Stomach (tissue), 9 donors: ENCODE measurements around the gene COQ3. TPM values are rescaled to one million over a fixed set of nuclear protein-coding genes. Genes with fewer than 3 reads are reported as not detected.

Experiments used
- DNase-seq, 2 donors: peaks; one replicate each; pipeline versions ENCODE4 v3.0.0 to v3.0.0-alpha.2; 2013 to 2019
- H3K27ac ChIP-seq, 5 donors: fragments of 200-600 bp in 4 of 5; sonication (generic) in 4 of 5; one replicate each; pipeline ENCODE4 v1.5.1; 2013 to 2019; ENCODE audit warnings: mild to moderate bottlenecking in 1 of 5, moderate library complexity in 1 of 5
- H3K27me3 ChIP-seq, 3 donors: fragments of 200-600 bp; sonication (generic); one replicate each; pipeline ENCODE4 v1.5.1; 2017 to 2019; ENCODE audit warnings: mixed run types in 1 of 3
- H3K36me3 ChIP-seq, 4 donors: fragments of 200-600 bp; sonication (generic); 1 replicate in 3 of 4; 2 replicates in 1 of 4; pipeline ENCODE4 v1.5.1; 2016 to 2019
- H3K4me1 ChIP-seq, 4 donors: fragments of 200-600 bp; sonication (generic); one replicate each; pipeline ENCODE4 v1.5.1; 2016 to 2019
- H3K4me3 ChIP-seq, 4 donors: fragments of 200-600 bp; sonication (generic) in 3 of 4; one replicate each; pipeline ENCODE4 v1.5.1; 2016 to 2019; ENCODE audit warnings: mild to moderate bottlenecking in 1 of 4
- H3K9me3 ChIP-seq, 4 donors: fragments of 200-600 bp; sonication (generic); one replicate each; pipeline ENCODE4 v1.5.1; 2016 to 2019
- EP300 ChIP-seq: sonication (generic); formaldehyde crosslinking; IDR thresholded peaks from one replicate; pipeline ENCODE4 v1.6.1; 2017; ENCODE audit warnings: antibody characterized with exemption
- POLR2A ChIP-seq, 4 donors: fragments of 450-650 bp; IDR thresholded peaks; one replicate each; pipeline ENCODE4 v1.6.1; 2016; ENCODE audit warnings: antibody characterized with exemption in 4 of 4, control low read depth in 2 of 4, mild to moderate bottlenecking in 1 of 4, moderate library complexity in 1 of 4
- POLR2AphosphoS5 ChIP-seq, 3 donors: sonication (generic); formaldehyde crosslinking; IDR thresholded peaks; one replicate each; pipeline ENCODE4 v1.6.1; 2016; ENCODE audit warnings: antibody characterized with exemption in 3 of 3
- WGBS, 5 donors: extraction: QIAGEN DNeasy Blood & Tissue Kit in 3 of 5; methylation state at CpG; one replicate each; pipeline versions ENCODE4 v1.1.5 to v1.1.7; 2013 to 2018; 5-methylcytosine and 5-hydroxymethylcytosine counted together
- intact Hi-C: fragments of 100-400 bp; cut with DNase I; formaldehyde crosslinking; loops from one replicate; pipeline ENCODE4 v1.15.1; 2023; ENCODE audit warnings: low total_unique reads
- polyA plus RNA-seq, 3 donors: library from polyadenylated mRNA; stranded (reverse); fragments of 200-250 nt; gene quantifications; one replicate each; pipeline ENCODE4 v1.2.3, GENCODE V29; 2013
- total RNA-seq, 5 donors: library from RNA; depleted of rRNA; stranded (reverse); fragments of >200 nt; gene quantifications; one replicate each; pipeline versions ENCODE4 v1.1.0 to v1.2.3, GENCODE V29; 2014 to 2016
- TF ChIP-seq, protein P1 (sequence below), 7 experiments: fragments of 450-650 bp in 4 of 7; fragments of 200-600 bp in 3 of 7; sonication (generic) in 3 of 7; IDR thresholded peaks; one replicate each; pipeline ENCODE4 v1.5.1; 2016 to 2019; ENCODE audit warnings: antibody characterized with exemption in 7 of 7, control low read depth in 2 of 7, mild to moderate bottlenecking in 1 of 7
- donor health status: healthy with polysubstance abuse.
- donor health status: Bipolar disorder and iron deficiency.
- donor health status: healthy.

Gene COQ3
- total and polyA plus RNA-seq, 8 donors: 0.58 to 11.4 (median 6.5) TPM; not detected in 2

DNA sequence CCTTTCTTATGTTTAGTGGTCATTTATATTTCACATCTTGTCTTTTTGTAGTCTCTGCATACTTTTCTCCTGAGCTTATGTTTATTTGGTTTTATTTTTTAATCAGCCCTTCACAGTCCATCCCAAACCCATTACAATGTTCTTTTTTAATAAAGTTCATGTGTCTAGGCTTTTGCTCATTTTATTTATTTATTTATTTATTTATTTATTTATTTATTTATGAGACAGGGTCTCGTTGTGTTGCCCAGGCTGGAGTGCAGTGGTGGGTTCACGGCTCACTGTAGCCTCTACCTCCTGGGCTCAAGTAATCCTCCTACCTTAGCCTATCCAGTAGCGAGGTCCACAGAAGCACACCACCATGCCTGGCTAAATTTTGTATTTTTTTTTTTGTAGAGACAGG, 3.1 kb downstream of the COQ3 start:
- intact Hi-C loops: no loop called here
- H3K27me3 ChIP-seq: no peaks in the 10 kb centered on the region
- H3K27ac ChIP-seq: no peak overlapping the region
- H3K36me3 ChIP-seq: no peaks in the 10 kb centered on the region
- DNase-seq: no peak
- peaks cover 4 to 12% (median 5%) of the 10 kb centered on the region in 4 donors for H3K4me1 ChIP-seq
- WGBS, 5 donors: 90 to 96% (median 96%) methylated on average over 3 of the region's 3 CpGs
- H3K4me3 ChIP-seq: no peak overlapping the region
- H3K9me3 ChIP-seq: no peaks in the 10 kb centered on the region
- TF ChIP-seq, protein P1, sequence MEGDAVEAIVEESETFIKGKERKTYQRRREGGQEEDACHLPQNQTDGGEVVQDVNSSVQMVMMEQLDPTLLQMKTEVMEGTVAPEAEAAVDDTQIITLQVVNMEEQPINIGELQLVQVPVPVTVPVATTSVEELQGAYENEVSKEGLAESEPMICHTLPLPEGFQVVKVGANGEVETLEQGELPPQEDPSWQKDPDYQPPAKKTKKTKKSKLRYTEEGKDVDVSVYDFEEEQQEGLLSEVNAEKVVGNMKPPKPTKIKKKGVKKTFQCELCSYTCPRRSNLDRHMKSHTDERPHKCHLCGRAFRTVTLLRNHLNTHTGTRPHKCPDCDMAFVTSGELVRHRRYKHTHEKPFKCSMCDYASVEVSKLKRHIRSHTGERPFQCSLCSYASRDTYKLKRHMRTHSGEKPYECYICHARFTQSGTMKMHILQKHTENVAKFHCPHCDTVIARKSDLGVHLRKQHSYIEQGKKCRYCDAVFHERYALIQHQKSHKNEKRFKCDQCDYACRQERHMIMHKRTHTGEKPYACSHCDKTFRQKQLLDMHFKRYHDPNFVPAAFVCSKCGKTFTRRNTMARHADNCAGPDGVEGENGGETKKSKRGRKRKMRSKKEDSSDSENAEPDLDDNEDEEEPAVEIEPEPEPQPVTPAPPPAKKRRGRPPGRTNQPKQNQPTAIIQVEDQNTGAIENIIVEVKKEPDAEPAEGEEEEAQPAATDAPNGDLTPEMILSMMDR (IDR thresholded peaks at IDR 0.05): no peak
- TF ChIP-seq POLR2AphosphoS5 (IDR thresholded peaks at IDR 0.05) (no peak), POLR2A (IDR thresholded peaks at IDR 0.05) (no peak), EP300 (no peak)

DNA sequence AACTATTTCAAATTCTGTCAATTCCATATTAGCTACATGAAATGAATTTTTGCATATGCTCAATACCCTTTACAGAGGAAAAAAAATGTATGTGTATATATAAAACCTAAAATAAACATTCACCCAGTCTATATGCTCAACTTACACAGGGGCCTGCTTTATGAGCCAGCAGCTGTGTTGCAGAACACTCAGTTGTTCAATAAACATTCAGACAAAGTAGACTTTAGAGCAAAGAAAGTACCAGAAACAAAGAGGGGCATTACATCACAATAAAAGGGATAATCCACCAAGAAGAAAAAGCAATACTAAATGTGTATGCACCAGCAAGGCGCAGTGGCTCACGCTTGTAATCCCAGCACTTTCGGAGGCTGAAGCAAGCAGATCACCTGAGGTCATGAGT, 9.5 kb downstream of the COQ3 start:
- no peaks in the 10 kb centered on the region for H3K27me3 ChIP-seq
- WGBS, 5 donors: 88 to 96% (median 92%) methylated on average over 3 of the region's 3 CpGs
- H3K4me3 ChIP-seq: no peak overlapping the region
- intact Hi-C loops: no loop called here
- TF ChIP-seq, protein P1 (IDR thresholded peaks at IDR 0.05): no peak
- no peak for TF ChIP-seq POLR2AphosphoS5 (IDR thresholded peaks at IDR 0.05)
- no peak for TF ChIP-seq POLR2A (IDR thresholded peaks at IDR 0.05)
- no peak for TF ChIP-seq EP300
- no peak overlapping the region for H3K27ac ChIP-seq
- no peak for DNase-seq
- H3K36me3 ChIP-seq: peaks cover 0 to 8% (median 5%) of the 10 kb centered on the region in 4 donors
- no peaks in the 10 kb centered on the region for H3K4me1 ChIP-seq
- H3K9me3 ChIP-seq: no peaks in the 10 kb centered on the region

DNA sequence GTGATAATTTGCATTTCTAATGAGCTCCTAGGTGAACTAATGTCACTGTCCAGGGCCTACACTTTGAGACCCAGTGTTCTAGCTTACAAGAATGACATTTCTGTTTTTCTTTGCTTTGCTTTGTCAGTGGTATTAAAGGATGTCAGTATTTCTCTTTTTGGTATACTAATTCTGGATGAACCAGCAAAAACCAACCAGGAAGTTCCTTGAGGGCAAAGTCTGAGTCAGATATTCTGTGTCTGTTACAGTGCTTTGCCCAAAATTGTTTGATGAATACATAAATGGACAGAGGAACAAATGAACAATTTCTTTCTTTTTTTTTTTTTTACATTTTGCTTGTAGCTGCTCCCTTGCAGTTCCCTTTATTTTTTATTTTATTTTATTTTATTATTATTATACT, 15.4 kb downstream of the COQ3 start:
- H3K4me1 ChIP-seq: no peaks in the 10 kb centered on the region
- no peaks in the 10 kb centered on the region for H3K9me3 ChIP-seq
- H3K27ac ChIP-seq: no peak overlapping the region
- intact Hi-C loops: no loop called here
- H3K27me3 ChIP-seq: no peaks in the 10 kb centered on the region
- H3K36me3 ChIP-seq: peaks cover 3 to 16% (median 13%) of the 10 kb centered on the region in 4 donors
- TF ChIP-seq POLR2AphosphoS5 (IDR thresholded peaks at IDR 0.05) (no peak), POLR2A (IDR thresholded peaks at IDR 0.05) (no peak), EP300 (no peak)
- TF ChIP-seq, protein P1 (IDR thresholded peaks at IDR 0.05): no peak
- no peak for DNase-seq
- H3K4me3 ChIP-seq: no peak overlapping the region

DNA sequence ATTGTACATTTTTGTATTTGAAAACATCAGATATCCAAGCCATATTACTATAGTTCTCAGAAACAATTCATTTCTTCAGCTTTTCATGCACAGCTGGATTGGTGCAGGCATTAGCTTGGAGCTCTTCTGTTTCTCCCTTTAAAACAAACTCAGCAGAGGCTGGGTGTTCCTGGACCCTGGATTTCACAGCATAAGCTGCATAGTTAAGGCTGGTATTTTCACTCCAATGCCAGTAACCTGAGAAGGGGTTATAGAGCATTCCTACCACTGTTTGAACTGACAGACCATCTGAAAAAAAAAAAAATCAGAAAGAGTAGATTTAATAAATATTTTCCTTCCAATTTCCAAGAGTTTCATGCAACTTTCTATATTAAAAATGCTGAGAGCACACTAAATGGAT, 24.5 kb downstream of the COQ3 start:
- intact Hi-C loops: no loop called here
- TF ChIP-seq POLR2AphosphoS5 (IDR thresholded peaks at IDR 0.05): no peak
- TF ChIP-seq, protein P1 (IDR thresholded peaks at IDR 0.05): no peak
- TF ChIP-seq POLR2A (IDR thresholded peaks at IDR 0.05): no peak
- TF ChIP-seq EP300: no peak
- DNase-seq: no peak
- H3K27ac ChIP-seq: no peak overlapping the region
- H3K4me3 ChIP-seq: no peak overlapping the region
- peaks cover 0 to 15% (median 3%) of the 10 kb centered on the region in 4 donors for H3K36me3 ChIP-seq
- H3K27me3 ChIP-seq: no peaks in the 10 kb centered on the region
- no peaks in the 10 kb centered on the region for H3K4me1 ChIP-seq
- no peaks in the 10 kb centered on the region for H3K9me3 ChIP-seq
